Sigmoid colon (tissue), 7 donors: ENCODE measurements around the gene RTKN. TPM values are rescaled to one million over a fixed set of nuclear protein-coding genes. Genes with fewer than 3 reads are reported as not detected.
A peak's percentile ranks its signal among the peaks of the same experiment; 100 is the strongest.
"Not testable (repeated sequence)": the region's sequence is repeated elsewhere in the genome, so short reads cannot be mapped to it uniquely, and the experiment has no call there.

ENCODE experiments used
- DNase-seq: peaks from one replicate; pipeline ENCODE4 v3.0.0-alpha.2; 2019
- H3K27ac ChIP-seq, 4 donors: fragments of 200-600 bp; sonication (generic); one replicate each; pipeline ENCODE4 v1.5.1; 2016 to 2019; ENCODE audit warnings: mild to moderate bottlenecking in 1 of 4
- H3K27me3 ChIP-seq, 3 donors: fragments of 200-600 bp; sonication (generic); one replicate each; pipeline ENCODE4 v1.5.1; 2019; ENCODE audit warnings: mild to moderate bottlenecking in 1 of 3
- H3K36me3 ChIP-seq, 4 donors: fragments of 200-600 bp; sonication (generic); one replicate each; pipeline ENCODE4 v1.5.1; 2016 to 2019
- H3K4me1 ChIP-seq, 4 donors: fragments of 200-600 bp; sonication (generic); one replicate each; pipeline ENCODE4 v1.5.1; 2017 to 2019
- H3K4me3 ChIP-seq, 4 donors: fragments of 200-600 bp; sonication (generic); one replicate each; pipeline ENCODE4 v1.5.1; 2017 to 2019; ENCODE audit warnings: mild to moderate bottlenecking in 2 of 4, moderate library complexity in 1 of 4
- H3K9me3 ChIP-seq, 4 donors: fragments of 200-600 bp in 3 of 4; sonication (generic) in 3 of 4; one replicate each; pipeline versions ENCODE4 v1.5.1 to v1.6.1; 2013 to 2019
- CTCF ChIP-seq, 4 experiments: fragments of 450-650 bp in 3 of 4; fragments of 200-600 bp in 1 of 4; IDR thresholded peaks; one replicate each; pipeline ENCODE4 v1.5.1; 2016 to 2019; ENCODE audit warnings: antibody characterized with exemption in 4 of 4, mild to moderate bottlenecking in 3 of 4, moderate library complexity in 2 of 4
- EP300 ChIP-seq, 4 donors: sonication (generic); formaldehyde crosslinking; IDR thresholded peaks; one replicate each; pipeline ENCODE4 v1.6.1; 2017; ENCODE audit warnings: antibody characterized with exemption in 4 of 4
- POLR2A ChIP-seq, 2 donors: fragments of 450-650 bp; IDR thresholded peaks; one replicate each; pipeline ENCODE4 v1.6.1; 2016; ENCODE audit warnings: antibody characterized with exemption in 2 of 2, mild to moderate bottlenecking in 2 of 2, moderate library complexity in 2 of 2
- POLR2AphosphoS5 ChIP-seq, 4 donors: sonication (generic); formaldehyde crosslinking; IDR thresholded peaks; one replicate each; pipeline ENCODE4 v1.6.1; 2017; ENCODE audit warnings: antibody characterized with exemption in 4 of 4
- WGBS, 2 donors: extraction: QIAGEN DNeasy Blood & Tissue Kit; methylation state at CpG; one replicate each; pipeline ENCODE4 v1.1.7; 2013; 5-methylcytosine and 5-hydroxymethylcytosine counted together
- intact Hi-C: fragments of 100-400 bp; cut with DNase I; formaldehyde crosslinking; loops from one replicate; pipeline ENCODE4 v1.15.1; 2023
- polyA plus RNA-seq, 3 donors: library from polyadenylated mRNA; stranded (reverse); fragments of 200-250 nt; gene quantifications; one replicate each; pipeline ENCODE4 v1.2.3, GENCODE V29; 2013
- total RNA-seq, 4 donors: library from RNA; depleted of rRNA; stranded (reverse); fragments of >200 nt; gene quantifications; one replicate each; pipeline ENCODE4 v1.1.0, GENCODE V29; 2016
- donor health status: healthy with polysubstance abuse.
- donor health status: Bipolar disorder and iron deficiency.
- donor health status: healthy.

Gene RTKN
- total RNA-seq (10 to 100 TPM; 13.5 to 20.0 (median 17.0) TPM), polyA plus RNA-seq (10 to 100 TPM; 15.0 to 44.6 (median 16.2) TPM)

- intact Hi-C loops = no loop called here
- peak within 1 kb of the TSS; percentile 49 to 67 (median 54) for H3K4me3 ChIP-seq
- WGBS, 2 donors = 4 to 12% methylated on average over 75 of the region's 75 CpGs
- H3K27me3 ChIP-seq = peaks cover 6 to 27% (median 6%) of the 10 kb centered on the region in 3 donors
- peak; percentile 76 for DNase-seq
- H3K27ac ChIP-seq = peak within 1 kb of the TSS; percentile 77 to 87 (median 84)
- no peaks in the 10 kb centered on the region for H3K9me3 ChIP-seq
- peaks cover 0 to 51% (median 40%) of the 10 kb centered on the region in 4 donors for H3K4me1 ChIP-seq
- H3K36me3 ChIP-seq = no peaks in the 10 kb centered on the region
- TF ChIP-seq EP300 (IDR thresholded peaks at IDR 0.05) (no peak), POLR2AphosphoS5 (IDR thresholded peaks at IDR 0.05) (peak in 1 of 4 donors; percentile 37)
Observed at GRCh38 chr2:74441690-74442482, at the start of gene RTKN. Gene RTKN (minus strand): TSS chr2:74441937. CDS start chr2:74441816, 121 bp downstream.

- H3K4me1 ChIP-seq = no peaks in the 10 kb centered on the region
- WGBS, 2 donors = 95 to 97% methylated on average over 9 of the region's 9 CpGs
- H3K27ac ChIP-seq = no peak overlapping the region
- intact Hi-C loops = no loop called here
- no peak for DNase-seq
- peaks cover 0 to 94% (median 46%) of the 10 kb centered on the region in 4 donors for H3K36me3 ChIP-seq
- no peak overlapping the region for H3K4me3 ChIP-seq
- no peaks in the 10 kb centered on the region for H3K27me3 ChIP-seq
- H3K9me3 ChIP-seq = no peaks in the 10 kb centered on the region
- TF ChIP-seq EP300 (IDR thresholded peaks at IDR 0.05) = no peak
- TF ChIP-seq POLR2A (IDR thresholded peaks at IDR 0.05) = no peak
- TF ChIP-seq CTCF (IDR thresholded peaks at IDR 0.05) = no peak
- TF ChIP-seq POLR2AphosphoS5 (IDR thresholded peaks at IDR 0.05) = no peak
Observed at GRCh38 chr2:74489906-74490305, 48.2 kb upstream of the RTKN start.

GRCh38 chr2:74488643-74489481 is 47.1 kb upstream of the RTKN start:
- H3K36me3 ChIP-seq = peaks cover 0 to 88% (median 46%) of the 10 kb centered on the region in 4 donors
- H3K27ac ChIP-seq = no peak overlapping the region
- H3K27me3 ChIP-seq = no peaks in the 10 kb centered on the region
- H3K4me3 ChIP-seq = no peak overlapping the region
- intact Hi-C loops = no loop called here
- TF ChIP-seq CTCF (IDR thresholded peaks at IDR 0.05) (no peak), EP300 (IDR thresholded peaks at IDR 0.05) (no peak), POLR2AphosphoS5 (IDR thresholded peaks at IDR 0.05) (no peak), POLR2A (IDR thresholded peaks at IDR 0.05) (no peak)
- 94 to 96% methylated on average over 9 of the region's 9 CpGs for WGBS, 2 donors
- no peak for DNase-seq
- no peaks in the 10 kb centered on the region for H3K9me3 ChIP-seq
- H3K4me1 ChIP-seq = peaks cover 0 to 8% (median 5%) of the 10 kb centered on the region in 4 donors

- no peak for TF ChIP-seq EP300 (IDR thresholded peaks at IDR 0.05)
- TF ChIP-seq POLR2AphosphoS5 (IDR thresholded peaks at IDR 0.05) = no peak
- no peak for TF ChIP-seq POLR2A (IDR thresholded peaks at IDR 0.05)
- no peak for TF ChIP-seq CTCF (IDR thresholded peaks at IDR 0.05)
- H3K4me1 ChIP-seq = peaks cover 0 to 27% (median 21%) of the 10 kb centered on the region in 4 donors
- no peaks in the 10 kb centered on the region for H3K27me3 ChIP-seq
- 94 to 97% methylated on average over 2 of the region's 2 CpGs for WGBS, 2 donors
- no peak overlapping the region for H3K4me3 ChIP-seq
- no peak for DNase-seq
- no peak overlapping the region for H3K27ac ChIP-seq
- peaks cover 0 to 61% (median 25%) of the 10 kb centered on the region in 4 donors for H3K36me3 ChIP-seq
- H3K9me3 ChIP-seq = no peaks in the 10 kb centered on the region
- intact Hi-C loops = no loop called here
Observed at GRCh38 chr2:74486141-74486540, 44.4 kb upstream of the RTKN start.

- intact Hi-C loops = loop anchor here (1.0 to 2.0 kb wide), 4 partner anchors 24 to 104 kb away; partner anchors contain the start of genes AUP1, DOK1, HTRA2 and PCGF1
- not testable (repeated sequence) for H3K9me3 ChIP-seq, DNase-seq, H3K27me3 ChIP-seq
- H3K4me3 ChIP-seq = peak overlapping the region; percentile 62 to 79 (median 76)
- peak overlapping the region; percentile 87 to 92 (median 90) for H3K27ac ChIP-seq
- 84 to 86% methylated on average over 19 of the region's 19 CpGs for WGBS, 2 donors
- peaks cover 0 to 33% (median 28%) of the 10 kb centered on the region in 4 donors for H3K4me1 ChIP-seq
- peaks cover 0 to 58% (median 11%) of the 10 kb centered on the region in 4 donors for H3K36me3 ChIP-seq
Observed at GRCh38 chr2:74483675-74484164, 42.0 kb upstream of the RTKN start.
